Stimulated activated CD4-positive, alpha-beta T cell treated with anti-CD3 and anti-CD28 coated beads, TNF-alpha, amount 100 ng/mL, for 1 hour (primary cell): ENCODE measurements around the gene MRM1.

ENCODE experiments used
- DNase-seq, 3 donors: peaks; one replicate each; pipeline ENCODE4 v3.0.0-alpha.2; 2020; ENCODE audit warnings: low read depth in 3 of 3, low spot score in 1 of 3

MRM1 gene

DNA sequence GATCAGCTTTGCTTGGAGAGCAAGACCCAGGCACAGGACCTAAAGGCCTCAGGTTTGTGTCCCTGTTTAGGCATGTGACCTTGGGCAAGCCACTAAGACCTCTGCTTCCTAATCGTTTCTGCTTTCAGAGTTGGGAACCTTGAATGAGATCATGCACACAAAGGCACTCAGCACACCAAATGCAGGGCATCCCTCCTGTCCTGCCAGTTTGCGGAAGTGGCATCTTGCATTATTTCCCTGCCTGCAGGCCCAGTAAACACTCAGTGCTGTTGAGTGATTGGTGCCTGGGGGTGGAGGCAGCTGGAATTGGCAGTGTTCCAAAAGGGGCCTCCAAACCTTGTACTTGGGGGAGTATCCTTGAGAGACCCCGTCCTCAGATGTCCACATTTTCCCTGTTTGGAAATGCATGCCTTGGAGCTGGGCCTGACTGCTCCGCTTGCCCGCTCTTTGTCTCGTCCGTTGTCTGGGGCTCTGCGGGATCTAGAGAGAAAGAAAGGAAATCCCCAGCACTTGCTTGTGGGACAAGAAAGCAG, 28.7 kb downstream of the MRM1 start:
- DNase-seq = no peak

DNA sequence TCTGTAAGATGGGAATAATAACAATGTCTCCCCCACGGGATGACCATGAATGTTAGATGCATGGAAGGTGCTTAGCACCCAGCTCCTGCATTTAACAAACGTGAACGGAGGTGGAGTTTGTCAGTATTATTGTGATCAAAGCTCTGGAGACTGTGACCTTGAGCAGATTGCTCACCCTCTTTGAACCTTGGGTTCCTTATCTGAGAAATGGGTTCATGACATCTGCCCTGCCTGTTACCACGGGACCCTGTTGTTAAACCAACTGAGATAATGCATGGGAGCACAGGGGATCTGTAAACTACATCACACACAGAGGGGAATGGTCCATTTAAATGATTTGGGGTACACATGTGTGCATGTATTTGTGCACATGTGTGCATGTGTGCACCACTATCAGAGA, 29.6 kb downstream of the MRM1 start:
- no peak for DNase-seq

DNA sequence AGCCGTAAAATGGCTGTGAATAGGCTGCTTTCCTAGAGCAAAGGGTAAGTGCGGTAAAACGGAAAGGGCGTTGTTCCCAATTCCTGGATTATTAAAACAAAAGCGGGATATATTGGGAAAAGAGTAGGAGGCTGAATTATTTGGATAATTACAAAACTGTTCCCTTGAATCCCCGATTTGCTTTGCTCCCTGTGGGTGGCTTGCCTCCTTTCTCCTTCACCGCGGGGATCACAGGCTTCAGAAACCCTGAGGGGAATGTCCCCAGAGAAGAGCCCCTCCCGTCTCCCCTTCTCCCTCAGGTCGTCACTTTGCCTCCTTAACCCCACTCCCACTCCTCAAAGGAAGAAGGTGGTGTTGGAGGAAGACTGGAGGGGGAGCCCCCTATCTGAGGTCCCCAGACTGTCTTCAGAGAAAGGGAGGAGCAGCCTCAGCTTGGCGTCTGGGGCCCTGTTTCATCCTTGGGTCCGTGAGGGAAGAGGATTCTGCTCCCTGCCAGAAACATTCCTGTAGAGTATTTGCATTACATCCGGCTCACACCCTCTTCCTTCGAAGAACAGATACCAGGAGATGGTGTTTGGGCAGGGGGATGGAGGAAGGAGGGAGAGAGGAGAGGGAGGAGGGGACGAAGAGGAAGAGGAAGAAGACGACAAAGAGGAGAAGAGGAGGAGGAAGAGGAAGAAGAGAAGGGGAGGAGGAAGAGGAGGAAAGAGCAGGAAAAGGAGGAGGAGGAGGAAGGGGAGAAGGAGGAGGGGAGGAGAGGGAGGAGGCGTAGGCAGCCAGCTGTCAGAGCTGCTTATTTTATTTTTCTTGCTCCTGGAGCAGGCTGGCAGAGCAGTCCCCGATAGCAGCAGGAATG, 31.8 kb downstream of the MRM1 start:
- DNase-seq = no peak

DNA sequence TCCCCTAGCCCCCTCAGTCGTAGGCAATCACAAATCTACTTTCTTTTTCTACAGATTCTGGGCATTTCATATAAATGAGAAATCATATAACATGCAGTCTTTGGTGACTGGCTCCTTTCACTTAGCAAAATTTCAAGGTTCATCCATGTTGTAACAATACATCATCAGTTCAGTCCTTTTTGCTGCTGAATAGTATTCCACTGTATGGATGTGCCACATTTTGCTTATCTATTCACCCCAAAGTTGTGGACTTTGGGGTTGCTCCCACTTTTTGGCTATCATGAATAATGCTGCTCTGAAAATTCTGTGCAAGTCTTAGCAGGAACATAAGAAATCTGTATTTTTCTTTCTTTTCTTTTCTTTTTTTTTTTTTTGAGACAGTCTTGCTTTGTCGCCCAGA, 39.0 kb downstream of the MRM1 start:
- no peak for DNase-seq

DNA sequence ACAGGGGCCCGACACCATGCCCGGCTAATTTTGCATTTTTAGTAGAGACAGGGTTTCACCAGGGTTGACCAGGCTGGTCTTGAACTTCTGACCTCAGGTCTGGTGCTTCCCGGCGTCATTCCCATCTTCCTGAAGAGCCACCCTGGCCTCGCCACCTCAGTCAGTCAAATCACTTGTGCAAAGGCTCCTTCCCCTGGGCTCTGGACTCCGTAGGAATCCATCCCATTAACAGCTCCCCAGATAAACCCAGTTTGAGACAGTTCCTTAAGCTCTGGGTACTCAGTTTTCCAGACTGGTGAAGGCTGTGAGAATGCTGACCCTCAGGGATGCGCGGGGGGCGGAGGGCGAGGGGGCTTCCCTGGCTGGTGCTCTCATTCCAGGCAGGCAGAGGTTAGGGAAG, 39.5 kb downstream of the MRM1 start:
- DNase-seq = no peak

DNA sequence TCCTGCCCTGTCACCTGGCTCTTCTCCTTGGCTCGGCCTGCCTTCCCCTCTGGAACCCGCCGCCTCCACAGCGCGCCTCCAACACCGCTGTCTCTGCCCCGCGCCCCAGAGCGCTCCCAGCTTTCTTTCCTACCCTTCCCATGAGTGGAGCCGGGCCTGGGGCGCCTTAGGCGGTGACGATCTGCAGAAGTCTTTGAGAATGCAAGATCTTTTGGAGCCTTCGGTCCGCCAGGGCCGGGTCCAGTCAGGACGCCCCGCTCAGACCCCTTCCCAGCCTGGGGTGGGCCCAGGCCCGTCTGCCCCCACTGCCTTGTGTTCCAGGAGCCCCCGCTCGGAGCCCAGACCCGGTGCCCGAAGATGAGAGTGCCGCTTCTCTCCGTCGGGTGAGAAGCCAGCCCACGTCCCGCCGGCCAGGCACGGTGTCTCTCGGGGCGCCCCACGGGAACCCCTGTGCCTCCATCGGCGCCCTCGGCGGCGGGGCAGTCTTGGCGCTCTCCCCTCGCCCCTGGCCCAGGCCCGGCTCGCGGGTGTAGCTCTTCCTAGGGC, 40.0 kb downstream of the MRM1 start:
- no peak for DNase-seq

DNA sequence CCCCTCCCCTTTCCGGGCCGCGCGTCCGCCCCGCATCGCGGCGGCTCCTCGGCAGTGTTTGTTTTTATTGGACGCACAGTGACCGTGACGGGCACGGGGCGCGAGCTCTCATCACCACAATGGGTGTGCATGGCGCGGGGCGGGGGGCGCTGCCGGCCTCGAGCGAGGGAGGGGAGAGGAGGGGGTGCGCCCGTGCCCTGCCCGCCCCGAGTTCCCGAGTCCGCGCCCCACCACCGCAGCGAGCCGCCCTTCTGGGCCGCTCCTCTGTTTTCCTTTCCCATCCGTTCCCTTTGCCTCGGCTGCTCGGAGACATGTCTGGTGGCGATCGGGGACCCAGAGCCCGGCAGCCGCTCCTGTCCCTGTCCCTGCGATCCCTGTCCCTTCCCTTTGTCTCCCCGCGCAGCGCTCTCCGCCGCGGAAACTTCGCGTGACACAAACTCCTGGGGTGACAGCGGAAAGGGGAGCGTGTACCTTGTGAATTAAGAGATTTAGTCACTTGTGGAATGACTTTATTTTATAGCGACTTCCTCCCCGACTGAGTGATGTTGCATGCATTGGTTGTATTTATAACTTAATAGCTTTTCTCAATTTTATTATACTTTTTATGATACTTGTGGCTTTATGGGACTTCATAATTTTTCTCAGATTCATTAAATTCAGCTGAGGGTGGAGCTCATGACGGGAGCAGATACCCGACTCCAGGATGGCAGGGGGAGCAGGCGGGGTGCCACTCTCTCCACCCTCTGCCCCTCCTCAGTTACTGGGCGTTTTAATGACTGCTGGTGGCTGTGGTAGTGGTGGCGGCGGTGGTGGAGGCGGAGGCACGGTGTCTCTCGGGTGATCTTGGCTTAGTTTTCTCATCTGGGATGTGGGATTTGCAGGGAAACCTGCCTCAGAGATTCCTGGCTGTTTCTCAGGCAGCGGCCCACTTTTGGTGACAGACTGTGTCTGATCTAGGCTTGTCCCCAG, 40.8 kb downstream of the MRM1 start:
- DNase-seq = no peak

DNA sequence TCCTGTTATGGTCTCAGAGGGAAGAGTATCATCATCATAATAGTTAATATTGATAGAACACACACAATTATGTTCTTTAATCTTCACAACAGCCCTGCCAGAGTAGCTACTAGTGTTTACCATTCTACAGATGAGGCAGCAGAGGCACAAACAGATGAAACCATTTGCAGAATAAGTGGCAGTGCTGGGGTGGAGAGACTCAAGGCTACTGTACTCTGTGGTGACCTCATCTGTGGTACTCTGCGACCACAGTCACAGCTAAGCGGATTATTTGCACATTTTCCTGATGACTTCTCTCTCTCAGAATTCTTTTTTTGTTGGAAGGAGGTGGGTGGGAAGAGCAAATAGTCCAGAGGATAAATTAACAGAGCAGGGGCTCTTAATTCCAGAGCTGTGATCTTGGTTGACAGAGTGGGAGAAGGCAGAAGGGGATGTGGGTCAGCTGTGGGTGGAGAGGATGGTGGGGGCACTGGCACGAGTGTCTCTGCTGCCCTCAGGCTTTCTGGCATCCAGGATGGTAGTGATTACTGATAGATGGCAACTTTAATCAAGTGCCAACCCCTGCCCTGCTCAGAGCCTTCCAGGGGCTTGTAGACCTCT, 41.8 kb downstream of the MRM1 start:
- DNase-seq = no peak

DNA sequence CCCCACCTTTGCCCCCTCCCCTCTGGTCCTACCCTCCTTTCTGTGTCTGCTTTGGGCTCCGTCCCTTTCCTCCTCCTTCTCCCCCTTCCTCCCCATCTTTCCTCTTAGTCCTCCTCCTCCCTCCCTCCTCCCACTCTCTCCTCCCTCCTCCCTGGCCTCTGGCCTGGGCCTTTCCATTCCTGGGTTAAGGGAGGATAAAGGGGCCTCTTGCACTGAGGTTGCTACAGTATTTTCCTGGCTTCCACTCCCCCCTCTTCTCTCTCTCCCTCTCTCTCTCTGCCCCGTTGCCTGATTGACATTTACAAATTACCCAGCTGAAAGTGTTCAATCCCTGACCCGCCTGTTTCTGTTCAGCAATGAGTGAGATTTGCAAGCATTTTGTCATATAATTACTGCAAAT, 44.0 kb downstream of the MRM1 start:
- no peak for DNase-seq

DNA sequence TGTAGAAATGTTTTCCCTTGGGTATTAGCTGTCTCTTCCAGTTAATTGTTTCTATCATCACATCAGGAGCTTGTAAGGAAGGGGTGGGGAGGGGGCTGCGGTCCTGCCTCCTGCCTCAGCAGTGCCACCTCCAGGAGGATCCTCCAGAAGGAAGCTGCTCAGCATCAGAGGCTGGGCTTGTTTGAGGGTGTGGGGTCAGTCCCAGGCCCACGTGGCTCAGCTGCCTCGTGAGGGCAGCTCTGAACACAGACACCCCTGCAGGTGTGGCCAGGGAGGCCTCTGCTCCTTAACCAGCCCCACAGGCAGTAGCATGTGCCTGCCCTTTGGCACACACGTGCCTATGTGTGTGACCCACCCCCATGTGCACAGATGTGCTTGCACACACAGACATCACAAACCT, 46.3 kb downstream of the MRM1 start:
- DNase-seq = no peak

DNA sequence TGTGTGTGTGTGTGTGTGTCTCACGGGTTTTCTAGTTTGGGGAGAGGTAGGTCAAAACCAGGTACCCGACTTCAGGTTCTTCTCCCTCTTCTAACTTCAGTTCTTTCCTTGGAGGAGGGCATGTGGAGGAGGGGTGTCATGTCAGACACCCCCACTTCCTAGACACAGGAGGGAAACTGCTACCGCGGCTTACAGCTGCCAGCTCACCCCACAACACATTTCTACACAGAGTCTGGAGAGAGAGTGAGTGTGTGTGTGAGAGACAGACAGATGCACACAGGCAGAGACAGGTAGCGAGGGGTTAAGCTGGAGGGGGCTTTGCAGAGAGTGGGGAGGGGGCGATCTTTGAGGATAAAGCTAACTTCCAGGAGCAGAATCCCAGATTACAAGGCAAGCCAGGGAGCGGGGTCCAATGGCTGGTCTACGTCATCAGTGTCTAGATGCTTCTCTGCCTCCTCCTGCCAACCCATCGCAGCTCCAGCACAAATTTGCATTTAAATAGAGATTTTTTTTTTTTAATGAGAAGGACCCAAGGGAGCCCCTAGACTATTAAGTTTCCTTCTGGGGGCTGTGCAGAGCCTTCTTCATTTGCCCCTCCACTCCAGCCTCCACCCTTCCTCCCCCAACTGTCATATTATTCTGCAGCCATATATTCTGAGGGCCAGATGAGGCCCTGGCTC, 48.9 kb downstream of the MRM1 start:
- DNase-seq = no peak

DNA sequence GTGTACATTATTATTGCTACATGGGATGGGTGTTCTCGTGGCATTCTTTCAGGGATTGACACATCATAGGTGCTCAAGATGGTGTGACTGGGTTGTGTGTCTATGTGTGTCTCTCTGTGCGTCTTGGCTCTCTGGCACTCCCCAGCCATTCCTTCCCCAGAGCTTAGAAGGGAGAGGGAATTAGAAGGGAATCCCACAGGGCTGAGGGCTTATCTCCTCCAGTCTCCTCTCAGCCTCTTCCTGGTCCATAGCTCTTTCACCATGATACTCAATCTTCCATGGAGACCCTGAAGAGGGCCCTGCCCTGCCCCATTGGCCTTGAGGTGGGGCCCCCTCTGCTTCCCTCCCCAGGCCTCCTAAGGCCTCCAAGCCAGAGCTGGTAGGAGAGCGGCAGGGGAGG, 52.0 kb downstream of the MRM1 start:
- no peak for DNase-seq

DNA sequence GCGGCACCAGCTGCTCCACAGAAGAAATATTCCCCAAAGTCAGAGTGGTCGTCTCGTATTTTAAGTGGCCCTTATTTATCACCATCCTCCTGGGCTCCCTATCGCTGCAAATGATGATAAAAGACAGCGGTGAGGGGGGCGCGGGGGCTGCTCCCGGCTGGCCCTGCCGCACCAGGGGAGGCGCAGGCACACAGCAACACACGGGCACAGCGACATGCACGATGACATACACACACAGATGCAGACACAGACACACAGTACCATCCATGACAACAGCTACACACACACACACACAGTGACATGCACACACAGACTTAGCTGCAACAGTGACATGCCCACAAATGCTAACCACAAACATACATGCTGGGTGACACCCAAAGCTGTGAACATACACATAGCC, 52.5 kb downstream of the MRM1 start:
- no peak for DNase-seq

DNA sequence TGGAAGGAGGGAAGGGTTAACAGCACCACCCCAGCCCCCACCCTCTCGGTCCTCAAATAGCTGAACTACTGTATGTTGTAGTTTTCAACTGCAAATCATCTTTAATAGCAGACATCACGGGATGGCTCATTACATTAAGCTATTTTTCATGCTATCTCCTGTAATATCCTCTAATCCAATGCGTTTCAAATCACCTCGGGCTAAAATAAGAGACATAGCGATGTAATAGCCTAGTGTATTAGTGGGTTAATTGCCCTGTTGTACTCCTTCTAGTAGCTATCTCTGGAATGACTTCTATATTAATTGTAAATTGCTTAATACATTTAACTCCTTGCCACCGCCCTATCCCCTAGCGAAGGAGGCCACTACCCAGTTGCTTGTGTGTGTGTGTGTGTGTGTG, 54.3 kb downstream of the MRM1 start:
- DNase-seq = no peak

DNA sequence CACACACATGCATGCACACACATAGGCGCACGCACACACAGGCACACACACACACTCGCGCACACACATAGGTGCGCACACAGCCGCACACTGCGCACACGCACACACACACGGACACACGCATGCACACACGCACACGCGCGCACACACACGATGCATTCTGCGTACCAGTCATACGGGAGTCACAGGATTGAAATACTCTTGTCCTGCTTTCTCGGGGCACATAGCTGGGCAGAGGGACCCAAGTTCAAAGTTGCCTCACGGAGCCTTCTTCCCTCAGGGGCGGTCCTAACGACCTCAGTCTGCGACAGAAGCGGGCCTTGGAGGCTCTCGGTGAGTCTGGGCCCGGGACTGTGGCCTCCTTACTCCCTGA, 56.0 kb downstream of the MRM1 start:
- no peak for DNase-seq

DNA sequence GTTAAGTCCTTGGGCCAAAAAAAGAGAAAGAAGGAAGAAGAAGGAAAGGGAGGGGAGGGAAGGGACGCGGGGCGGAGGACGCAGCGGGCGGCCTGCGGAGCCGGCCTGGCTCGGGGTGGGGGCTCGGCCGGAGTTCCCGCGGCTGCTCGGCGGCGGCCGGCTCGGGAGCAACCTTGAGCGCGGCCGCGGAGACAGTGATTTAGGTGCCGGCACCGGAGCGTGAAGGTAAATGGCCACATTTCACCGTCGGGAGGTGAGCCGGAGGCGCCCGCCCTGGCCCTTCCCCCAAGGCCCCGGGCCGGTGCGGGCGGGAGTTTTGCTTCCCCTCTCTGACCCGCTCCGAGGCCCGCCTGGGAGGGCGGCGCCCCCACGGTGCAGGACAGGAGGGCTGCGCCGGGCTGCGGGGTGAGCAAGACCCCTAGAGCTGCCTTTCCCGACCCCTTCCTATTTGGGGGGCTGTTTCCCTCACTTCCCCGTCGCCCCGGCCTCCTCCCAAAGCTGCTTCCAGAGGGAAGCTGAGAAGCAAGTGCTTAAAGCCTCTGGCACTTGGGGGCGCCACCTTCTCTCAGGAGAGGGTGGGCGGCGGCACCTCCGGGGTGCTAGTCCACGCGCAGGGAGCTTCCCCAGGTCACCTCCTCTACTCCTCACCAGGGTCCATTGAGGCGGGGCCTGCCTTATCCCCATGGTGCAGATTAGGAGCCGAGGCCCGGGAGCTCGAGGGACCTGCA, 56.5 kb downstream of the MRM1 start:
- DNase-seq = no peak
